Measurements from ENCODE around the gene PCNX1. TPM values are rescaled to one million over a fixed set of nuclear protein-coding genes. Genes with fewer than 3 reads are reported as not detected.
A peak's percentile ranks its signal among the peaks of the same experiment; 100 is the strongest.

PCNX1 gene
- total RNA-seq, 6 donors from 2014 or later = 38.4 to 98.5 (median 65.4) TPM

DNA sequence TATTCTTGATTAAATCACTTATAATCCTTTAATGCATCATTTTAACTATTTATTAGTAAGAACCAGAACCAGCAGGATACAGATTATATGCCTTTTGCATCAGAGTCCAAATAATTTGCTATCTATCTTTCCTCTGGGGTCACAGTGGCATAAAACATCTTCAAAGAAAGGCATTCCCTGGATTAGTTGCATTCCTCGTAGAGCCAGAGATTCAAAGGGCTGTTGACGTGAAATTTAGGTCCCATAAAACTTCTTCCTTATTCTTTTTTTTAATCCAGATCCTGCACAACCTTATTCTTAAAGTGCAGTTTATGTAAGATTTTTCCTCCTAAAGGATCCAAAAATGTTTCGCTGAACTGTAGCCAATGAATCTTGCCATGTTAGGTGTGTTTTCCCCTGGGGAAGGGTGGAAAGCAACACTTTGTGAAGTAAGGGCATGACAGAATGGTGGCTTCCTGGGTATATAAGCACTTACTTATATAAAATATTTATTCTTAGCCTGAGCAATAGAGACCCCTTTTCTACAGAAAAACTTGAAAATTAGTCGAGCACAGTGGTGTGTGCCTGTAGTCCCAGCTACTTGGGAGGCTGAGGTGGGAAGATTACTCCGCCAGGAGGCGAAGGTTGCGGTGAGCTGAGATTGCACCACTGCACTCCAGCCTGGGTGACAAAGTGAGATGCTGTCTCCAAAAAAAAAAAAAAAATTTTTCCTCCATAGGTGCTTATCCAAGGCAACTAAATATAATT is 208.7 kb downstream of the PCNX1 start:
- Histone ChIP-seq H3K27ac (no peak overlapping the region), H3K27me3 (no peaks in the 10 kb centered on the region), H3K36me3 (peaks cover 0 to 17% (median 4%) of the 10 kb centered on the region in 4 donors), H3K4me3 (no peak overlapping the region), H3K4me1 (no peaks in the 10 kb centered on the region), H3K9me3 (no peaks in the 10 kb centered on the region)
- DNase-seq (no peak), ATAC-seq (ENCODE audit: low FRiP score in 2 of 2) (no peak)
- WGBS, 2 donors = 97% methylated on average over 7 of the region's 7 CpGs
- TF ChIP-seq POLR2A (IDR thresholded peaks at IDR 0.05) (no peak), POLR2AphosphoS5 (IDR thresholded peaks at IDR 0.05) (no peak), EP300 (IDR thresholded peaks at IDR 0.05) (no peak)
- TF ChIP-seq, protein P1, sequence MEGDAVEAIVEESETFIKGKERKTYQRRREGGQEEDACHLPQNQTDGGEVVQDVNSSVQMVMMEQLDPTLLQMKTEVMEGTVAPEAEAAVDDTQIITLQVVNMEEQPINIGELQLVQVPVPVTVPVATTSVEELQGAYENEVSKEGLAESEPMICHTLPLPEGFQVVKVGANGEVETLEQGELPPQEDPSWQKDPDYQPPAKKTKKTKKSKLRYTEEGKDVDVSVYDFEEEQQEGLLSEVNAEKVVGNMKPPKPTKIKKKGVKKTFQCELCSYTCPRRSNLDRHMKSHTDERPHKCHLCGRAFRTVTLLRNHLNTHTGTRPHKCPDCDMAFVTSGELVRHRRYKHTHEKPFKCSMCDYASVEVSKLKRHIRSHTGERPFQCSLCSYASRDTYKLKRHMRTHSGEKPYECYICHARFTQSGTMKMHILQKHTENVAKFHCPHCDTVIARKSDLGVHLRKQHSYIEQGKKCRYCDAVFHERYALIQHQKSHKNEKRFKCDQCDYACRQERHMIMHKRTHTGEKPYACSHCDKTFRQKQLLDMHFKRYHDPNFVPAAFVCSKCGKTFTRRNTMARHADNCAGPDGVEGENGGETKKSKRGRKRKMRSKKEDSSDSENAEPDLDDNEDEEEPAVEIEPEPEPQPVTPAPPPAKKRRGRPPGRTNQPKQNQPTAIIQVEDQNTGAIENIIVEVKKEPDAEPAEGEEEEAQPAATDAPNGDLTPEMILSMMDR (IDR thresholded peaks at IDR 0.05) = no peak

DNA sequence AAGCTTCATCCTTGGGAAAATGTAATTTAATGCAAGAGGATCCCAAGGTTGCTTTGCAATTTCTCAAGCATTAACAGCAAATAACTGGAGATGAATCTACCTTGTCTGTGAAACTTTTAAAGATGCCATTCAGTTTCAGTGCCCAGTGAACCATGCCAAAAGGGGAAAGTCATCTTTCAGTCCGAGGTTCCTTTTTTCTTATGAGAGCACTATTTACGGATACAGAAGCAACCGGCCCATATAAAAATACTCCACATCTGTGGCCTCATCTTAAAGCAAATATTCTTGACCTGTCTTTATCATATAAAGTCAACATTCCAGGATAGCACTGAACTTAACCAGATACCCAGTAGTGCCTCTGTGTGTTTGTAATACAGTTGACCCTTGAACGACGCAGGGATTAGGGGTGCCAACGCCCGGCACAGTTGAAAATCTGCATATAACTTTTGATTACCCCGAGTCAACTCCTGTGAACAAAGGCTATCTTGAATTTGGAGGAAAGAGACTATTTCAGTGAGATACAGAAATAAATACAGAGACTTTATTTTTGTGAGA is 209.4 kb downstream of the PCNX1 start:
- WGBS, 2 donors = 71 to 76% methylated on average over 8 of the region's 8 CpGs
- H3K4me3 ChIP-seq = no peak overlapping the region
- H3K27me3 ChIP-seq = no peaks in the 10 kb centered on the region
- no peak overlapping the region for H3K27ac ChIP-seq
- H3K36me3 ChIP-seq = peaks cover 0 to 11% (median 0%) of the 10 kb centered on the region in 4 donors
- H3K4me1 ChIP-seq = no peaks in the 10 kb centered on the region
- no peaks in the 10 kb centered on the region for H3K9me3 ChIP-seq
- TF ChIP-seq, protein P1 (IDR thresholded peaks at IDR 0.05) = no peak
- no peak for TF ChIP-seq EP300 (IDR thresholded peaks at IDR 0.05)
- TF ChIP-seq POLR2A (IDR thresholded peaks at IDR 0.05) = no peak
- no peak for TF ChIP-seq POLR2AphosphoS5 (IDR thresholded peaks at IDR 0.05)
- DNase-seq = no peak
- ATAC-seq (ENCODE audit: low FRiP score in 2 of 2) = no peak

DNA sequence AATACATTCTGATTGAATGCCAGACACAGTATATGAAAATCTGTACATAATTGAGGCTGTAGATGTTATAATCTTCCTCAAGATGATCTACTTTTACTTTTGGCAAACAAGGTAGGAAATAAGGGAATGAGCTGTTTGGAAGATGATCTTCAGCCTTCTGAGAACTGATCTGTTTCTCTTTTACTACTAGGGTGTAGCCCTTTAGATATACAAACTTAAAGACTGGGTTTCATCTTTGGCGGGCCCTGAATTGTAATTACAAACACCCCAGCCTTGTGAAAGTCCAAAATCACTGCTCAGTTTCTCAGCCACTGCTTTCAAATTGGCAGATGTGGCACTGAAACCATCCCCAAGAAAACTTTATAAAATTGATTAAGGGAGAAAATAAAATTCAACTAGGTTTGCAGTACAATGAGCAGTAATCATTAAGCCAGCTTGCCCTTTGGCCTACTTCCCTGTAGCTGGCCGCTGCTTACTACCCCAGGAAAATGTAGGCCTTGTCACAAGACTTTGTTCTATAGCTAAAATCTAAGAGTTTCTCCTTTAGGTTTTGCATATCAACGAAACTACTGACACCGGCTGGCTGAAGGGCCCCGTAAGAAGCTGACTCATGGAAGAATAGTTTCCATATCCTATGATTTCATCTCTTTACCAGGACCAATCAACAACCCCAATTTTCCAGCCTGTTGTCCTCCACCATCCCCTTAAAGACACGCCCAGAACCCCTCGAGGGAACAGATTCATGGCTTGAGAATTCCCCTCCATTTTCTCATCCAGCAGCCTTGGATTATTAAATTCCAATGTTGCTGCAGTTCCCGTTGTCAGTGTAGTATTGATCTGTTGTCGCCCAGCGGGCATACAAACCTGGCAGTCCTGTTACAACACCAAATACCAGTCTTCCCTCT is 210.8 kb downstream of the PCNX1 start:
- WGBS, 2 donors = 88 to 89% methylated on average over 10 of the region's 10 CpGs
- peak in 1 of 2 donors; percentile 54 for ATAC-seq (ENCODE audit: low FRiP score in 2 of 2)

DNA sequence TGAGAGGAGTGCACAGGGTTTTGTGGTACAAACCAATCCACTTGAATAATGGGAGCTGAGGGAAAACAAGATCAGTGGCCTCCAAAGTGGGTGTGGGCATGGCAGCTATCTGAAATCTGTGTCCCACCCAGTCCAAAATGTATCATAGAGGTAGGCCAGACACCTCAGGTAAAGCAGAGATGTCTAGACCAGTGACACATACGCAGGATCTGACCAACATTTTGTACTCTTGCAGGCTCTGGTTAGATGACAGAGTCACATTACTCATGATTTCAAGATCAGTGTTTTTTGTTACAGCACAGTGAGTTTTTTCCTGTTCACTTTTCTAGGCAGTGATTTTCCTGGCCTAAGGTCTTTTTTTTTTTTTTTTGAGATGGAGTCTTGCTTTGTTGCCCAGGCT is 211.8 kb downstream of the PCNX1 start:
- H3K4me1 ChIP-seq = no peaks in the 10 kb centered on the region
- no peak overlapping the region for H3K4me3 ChIP-seq
- H3K27me3 ChIP-seq = no peaks in the 10 kb centered on the region
- no peak for DNase-seq
- ATAC-seq (ENCODE audit: low FRiP score in 2 of 2) = no peak
- H3K9me3 ChIP-seq = no peaks in the 10 kb centered on the region
- 92 to 100% methylated on average over 1 of the region's 1 CpG for WGBS, 2 donors
- TF ChIP-seq EP300 (IDR thresholded peaks at IDR 0.05) (no peak), POLR2A (IDR thresholded peaks at IDR 0.05) (no peak), POLR2AphosphoS5 (IDR thresholded peaks at IDR 0.05) (no peak)
- TF ChIP-seq, protein P1 (IDR thresholded peaks at IDR 0.05) = no peak
- H3K27ac ChIP-seq = no peak overlapping the region
- H3K36me3 ChIP-seq = peaks cover 0 to 7% (median 0%) of the 10 kb centered on the region in 4 donors

More for the DNA sequence above, 210.8 kb downstream of the PCNX1 start:
- Histone ChIP-seq H3K27ac (no peak overlapping the region), H3K4me3 (no peak overlapping the region), H3K9me3 (no peaks in the 10 kb centered on the region), H3K4me1 (no peaks in the 10 kb centered on the region), H3K36me3 (peaks cover 0 to 10% (median 0%) of the 10 kb centered on the region in 4 donors), H3K27me3 (no peaks in the 10 kb centered on the region)
- no peak for DNase-seq
- TF ChIP-seq POLR2A (IDR thresholded peaks at IDR 0.05) (no peak), POLR2AphosphoS5 (IDR thresholded peaks at IDR 0.05) (no peak), EP300 (IDR thresholded peaks at IDR 0.05) (no peak)
- TF ChIP-seq, protein P1 (IDR thresholded peaks at IDR 0.05) = no peak
